HL-60 (cell line): ENCODE measurements around the gene CES2.

Source experiments
- SPI1 ChIP-seq: IDR thresholded peaks from 2 replicates; pipeline ENCODE4 v1.6.1; 2012; ENCODE audit warnings: low read depth, mild to moderate bottlenecking, borderline replicate concordance
- TF ChIP-seq, protein P1 (sequence below): IDR thresholded peaks from 2 replicates; pipeline ENCODE4 v1.6.1; 2012; ENCODE audit warnings: low read depth; ENCODE audit not compliant: insufficient replicate concordance
- TF ChIP-seq, protein P2 (sequence below): IDR thresholded peaks from one replicate; pipeline ENCODE4 v1.5.1; 2011; ENCODE audit warnings: low read length, control low read depth, inconsistent platforms; ENCODE audit not compliant: insufficient read depth

DNA sequence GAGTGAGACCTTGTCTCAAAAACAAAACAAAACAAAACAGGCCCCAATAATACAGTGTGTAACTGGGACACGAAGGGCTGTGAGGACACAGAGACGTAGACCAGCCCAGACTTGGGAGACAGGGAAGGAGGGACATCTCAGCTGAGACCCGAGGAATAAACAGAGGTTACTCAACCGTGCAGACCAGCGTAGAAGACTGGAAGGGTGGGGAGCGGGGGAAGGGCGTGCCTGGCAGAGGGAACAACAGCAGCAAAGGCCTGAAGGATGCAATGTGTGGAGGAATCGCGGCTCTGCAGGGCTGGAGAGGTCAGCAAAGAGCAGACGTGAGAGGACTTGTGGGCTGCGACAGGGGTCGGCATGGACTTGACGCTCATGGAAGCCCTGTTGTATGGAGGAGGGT lies 41.4 kb downstream of the CES2 start:
- TF ChIP-seq, protein P1, sequence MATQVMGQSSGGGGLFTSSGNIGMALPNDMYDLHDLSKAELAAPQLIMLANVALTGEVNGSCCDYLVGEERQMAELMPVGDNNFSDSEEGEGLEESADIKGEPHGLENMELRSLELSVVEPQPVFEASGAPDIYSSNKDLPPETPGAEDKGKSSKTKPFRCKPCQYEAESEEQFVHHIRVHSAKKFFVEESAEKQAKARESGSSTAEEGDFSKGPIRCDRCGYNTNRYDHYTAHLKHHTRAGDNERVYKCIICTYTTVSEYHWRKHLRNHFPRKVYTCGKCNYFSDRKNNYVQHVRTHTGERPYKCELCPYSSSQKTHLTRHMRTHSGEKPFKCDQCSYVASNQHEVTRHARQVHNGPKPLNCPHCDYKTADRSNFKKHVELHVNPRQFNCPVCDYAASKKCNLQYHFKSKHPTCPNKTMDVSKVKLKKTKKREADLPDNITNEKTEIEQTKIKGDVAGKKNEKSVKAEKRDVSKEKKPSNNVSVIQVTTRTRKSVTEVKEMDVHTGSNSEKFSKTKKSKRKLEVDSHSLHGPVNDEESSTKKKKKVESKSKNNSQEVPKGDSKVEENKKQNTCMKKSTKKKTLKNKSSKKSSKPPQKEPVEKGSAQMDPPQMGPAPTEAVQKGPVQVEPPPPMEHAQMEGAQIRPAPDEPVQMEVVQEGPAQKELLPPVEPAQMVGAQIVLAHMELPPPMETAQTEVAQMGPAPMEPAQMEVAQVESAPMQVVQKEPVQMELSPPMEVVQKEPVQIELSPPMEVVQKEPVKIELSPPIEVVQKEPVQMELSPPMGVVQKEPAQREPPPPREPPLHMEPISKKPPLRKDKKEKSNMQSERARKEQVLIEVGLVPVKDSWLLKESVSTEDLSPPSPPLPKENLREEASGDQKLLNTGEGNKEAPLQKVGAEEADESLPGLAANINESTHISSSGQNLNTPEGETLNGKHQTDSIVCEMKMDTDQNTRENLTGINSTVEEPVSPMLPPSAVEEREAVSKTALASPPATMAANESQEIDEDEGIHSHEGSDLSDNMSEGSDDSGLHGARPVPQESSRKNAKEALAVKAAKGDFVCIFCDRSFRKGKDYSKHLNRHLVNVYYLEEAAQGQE = no peak
- TF ChIP-seq, protein P2, sequence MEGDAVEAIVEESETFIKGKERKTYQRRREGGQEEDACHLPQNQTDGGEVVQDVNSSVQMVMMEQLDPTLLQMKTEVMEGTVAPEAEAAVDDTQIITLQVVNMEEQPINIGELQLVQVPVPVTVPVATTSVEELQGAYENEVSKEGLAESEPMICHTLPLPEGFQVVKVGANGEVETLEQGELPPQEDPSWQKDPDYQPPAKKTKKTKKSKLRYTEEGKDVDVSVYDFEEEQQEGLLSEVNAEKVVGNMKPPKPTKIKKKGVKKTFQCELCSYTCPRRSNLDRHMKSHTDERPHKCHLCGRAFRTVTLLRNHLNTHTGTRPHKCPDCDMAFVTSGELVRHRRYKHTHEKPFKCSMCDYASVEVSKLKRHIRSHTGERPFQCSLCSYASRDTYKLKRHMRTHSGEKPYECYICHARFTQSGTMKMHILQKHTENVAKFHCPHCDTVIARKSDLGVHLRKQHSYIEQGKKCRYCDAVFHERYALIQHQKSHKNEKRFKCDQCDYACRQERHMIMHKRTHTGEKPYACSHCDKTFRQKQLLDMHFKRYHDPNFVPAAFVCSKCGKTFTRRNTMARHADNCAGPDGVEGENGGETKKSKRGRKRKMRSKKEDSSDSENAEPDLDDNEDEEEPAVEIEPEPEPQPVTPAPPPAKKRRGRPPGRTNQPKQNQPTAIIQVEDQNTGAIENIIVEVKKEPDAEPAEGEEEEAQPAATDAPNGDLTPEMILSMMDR = no peak
- no peak for TF ChIP-seq SPI1
